Testis (tissue), 3 donors: ENCODE data around the gene PRR5. TPM values are rescaled to one million over a fixed set of nuclear protein-coding genes. Genes with fewer than 3 reads are reported as not detected.

Source experiments
- DNase-seq: peaks from one replicate; pipeline ENCODE4 v3.0.0-alpha.2; 2019
- H3K27ac ChIP-seq, 2 donors: fragments of 200-600 bp; sonication (generic); one replicate each; pipeline ENCODE4 v1.5.1; 2019
- H3K27me3 ChIP-seq: fragments of 200-600 bp; sonication (generic); one replicate; pipeline ENCODE4 v1.5.1; 2019
- H3K36me3 ChIP-seq: fragments of 200-600 bp; sonication (generic); one replicate; pipeline ENCODE4 v1.5.1; 2017; ENCODE audit warnings: low read depth; ENCODE audit errors: missing control alignments
- H3K4me1 ChIP-seq: fragments of 200-600 bp; sonication (generic); one replicate; pipeline ENCODE4 v1.5.1; 2019
- H3K4me3 ChIP-seq, 2 donors: fragments of 200-600 bp; sonication (generic); one replicate each; pipeline ENCODE4 v1.5.1; 2017 to 2019
- H3K9me3 ChIP-seq: fragments of 200-600 bp; sonication (generic); one replicate; pipeline ENCODE4 v1.5.1; 2017
- CTCF ChIP-seq, 3 experiments: fragments of 450-650 bp in 2 of 3; fragments of 200-600 bp in 1 of 3; sonication (generic) in 1 of 3; IDR thresholded peaks; one replicate each; pipeline ENCODE4 v1.5.1; 2016 to 2019; ENCODE audit warnings: antibody characterized with exemption in 3 of 3, mild to moderate bottlenecking in 2 of 3, moderate library complexity in 1 of 3
- POLR2A ChIP-seq: fragments of 450-650 bp; IDR thresholded peaks from one replicate; pipeline ENCODE4 v1.6.1; 2017; ENCODE audit warnings: antibody characterized with exemption, mild to moderate bottlenecking, moderate library complexity
- WGBS, 2 donors: methylation state at CpG; one replicate each; pipeline ENCODE4 v1.1.5; 2018; 5-methylcytosine and 5-hydroxymethylcytosine counted together
- intact Hi-C: fragments of 100-400 bp; cut with DNase I; formaldehyde crosslinking; loops from one replicate; pipeline ENCODE4 v1.15.1; 2023; ENCODE audit warnings: low total_unique reads
- polyA plus RNA-seq: library from polyadenylated mRNA; stranded (reverse); fragments of 350-450 nt; fragmentation: Illumina TruSeq; extraction: RNeasy Lipid Tissue Mini Kit (QIAGEN cat#74804); gene quantifications from one replicate; pipeline ENCODE4 v1.2.3, GENCODE V29; 2014; ENCODE audit warnings: low read depth, low replicate concordance; ENCODE audit not compliant: insufficient read depth
- total RNA-seq, 2 donors: library from RNA; depleted of rRNA; stranded (reverse); fragments of >200 nt; gene quantifications; one replicate each; pipeline ENCODE4 v1.2.3, GENCODE V29; 2016

PRR5 gene
- total and polyA plus RNA-seq, 3 donors from 2014 or later: 20.2 to 50.4 (median 38.4) TPM

- Histone ChIP-seq H3K27ac (no peak overlapping the region), H3K27me3 (no peaks in the 10 kb centered on the region), H3K4me3 (no peak overlapping the region), H3K36me3 (no peaks in the 10 kb centered on the region), H3K4me1 (no peaks in the 10 kb centered on the region), H3K9me3 (no peaks in the 10 kb centered on the region)
- intact Hi-C loops: no loop called here
- TF ChIP-seq POLR2A (no peak), CTCF (IDR thresholded peaks at IDR 0.05) (no peak)
- no peak for DNase-seq
- WGBS, 2 donors: 94 to 99% methylated on average over 3 of the region's 3 CpGs
Measured at GRCh38 chr22:44718418-44718817, 16.4 kb downstream of the PRR5 start.

GRCh38 chr22:44719586-44720368 is 17.8 kb downstream of the PRR5 start:
- 52 to 62% methylated on average over 11 to 13 of the region's 13 CpGs for WGBS, 2 donors
- TF ChIP-seq CTCF (IDR thresholded peaks at IDR 0.05) (no peak), POLR2A (no peak)
- no peaks in the 10 kb centered on the region for H3K4me1 ChIP-seq
- H3K36me3 ChIP-seq: no peaks in the 10 kb centered on the region
- H3K9me3 ChIP-seq: no peaks in the 10 kb centered on the region
- no peak overlapping the region for H3K27ac ChIP-seq
- peak; percentile 75 for DNase-seq
- no peaks in the 10 kb centered on the region for H3K27me3 ChIP-seq
- intact Hi-C loops: no loop called here
- no peak overlapping the region for H3K4me3 ChIP-seq

- intact Hi-C loops: no loop called here
- no peak overlapping the region for H3K4me3 ChIP-seq
- H3K4me1 ChIP-seq: no peaks in the 10 kb centered on the region
- no peaks in the 10 kb centered on the region for H3K27me3 ChIP-seq
- WGBS, 2 donors: 82 to 89% methylated on average over 7 of the region's 7 CpGs
- no peak for DNase-seq
- H3K9me3 ChIP-seq: no peaks in the 10 kb centered on the region
- no peaks in the 10 kb centered on the region for H3K36me3 ChIP-seq
- TF ChIP-seq CTCF (IDR thresholded peaks at IDR 0.05) (no peak), POLR2A (no peak)
- no peak overlapping the region for H3K27ac ChIP-seq
Measured at GRCh38 chr22:44721213-44721612, 19.2 kb downstream of the PRR5 start.

GRCh38 chr22:44722611-44723010 is 20.6 kb downstream of the PRR5 start:
- H3K4me1 ChIP-seq: no peaks in the 10 kb centered on the region
- no peak for DNase-seq
- no peaks in the 10 kb centered on the region for H3K27me3 ChIP-seq
- H3K36me3 ChIP-seq: no peaks in the 10 kb centered on the region
- TF ChIP-seq POLR2A (no peak), CTCF (IDR thresholded peaks at IDR 0.05) (no peak)
- no peak overlapping the region for H3K27ac ChIP-seq
- H3K9me3 ChIP-seq: no peaks in the 10 kb centered on the region
- intact Hi-C loops: no loop called here
- H3K4me3 ChIP-seq: no peak overlapping the region
- 89 to 94% methylated on average over 2 of the region's 2 CpGs for WGBS, 2 donors

GRCh38 chr22:44723801-44724200 is 21.8 kb downstream of the PRR5 start:
- no peak for DNase-seq
- Histone ChIP-seq H3K27me3 (no peaks in the 10 kb centered on the region), H3K27ac (no peak overlapping the region), H3K4me3 (no peak overlapping the region), H3K4me1 (no peaks in the 10 kb centered on the region), H3K36me3 (no peaks in the 10 kb centered on the region), H3K9me3 (no peaks in the 10 kb centered on the region)
- 97 to 98% methylated on average over 2 of the region's 2 CpGs for WGBS, 2 donors
- intact Hi-C loops: no loop called here
- TF ChIP-seq POLR2A: no peak
- TF ChIP-seq CTCF (IDR thresholded peaks at IDR 0.05): no peak
